Measurements from ENCODE around the gene ANKRD1. TPM values are rescaled to one million over a fixed set of nuclear protein-coding genes. Genes with fewer than 3 reads are reported as not detected.

Gene ANKRD1
- total and polyA plus RNA-seq, 2 of the 8 experiments (the other 6 are each of a cell fraction or from before 2014, with no cell fraction given) = 0.03 TPM; not detected in 1

- TF ChIP-seq, protein P1, sequence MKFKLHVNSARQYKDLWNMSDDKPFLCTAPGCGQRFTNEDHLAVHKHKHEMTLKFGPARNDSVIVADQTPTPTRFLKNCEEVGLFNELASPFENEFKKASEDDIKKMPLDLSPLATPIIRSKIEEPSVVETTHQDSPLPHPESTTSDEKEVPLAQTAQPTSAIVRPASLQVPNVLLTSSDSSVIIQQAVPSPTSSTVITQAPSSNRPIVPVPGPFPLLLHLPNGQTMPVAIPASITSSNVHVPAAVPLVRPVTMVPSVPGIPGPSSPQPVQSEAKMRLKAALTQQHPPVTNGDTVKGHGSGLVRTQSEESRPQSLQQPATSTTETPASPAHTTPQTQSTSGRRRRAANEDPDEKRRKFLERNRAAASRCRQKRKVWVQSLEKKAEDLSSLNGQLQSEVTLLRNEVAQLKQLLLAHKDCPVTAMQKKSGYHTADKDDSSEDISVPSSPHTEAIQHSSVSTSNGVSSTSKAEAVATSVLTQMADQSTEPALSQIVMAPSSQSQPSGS (IDR thresholded peaks at IDR 0.05; ENCODE audit: low read length) = no peak
Measured at GRCh38 chr10:90963331-90963730, 42.4 kb upstream of the ANKRD1 start (continued).
